Activated naive CD4-positive, alpha-beta T cell treated with anti-CD3 and anti-CD28 coated beads for 36 hours (primary cell): Measurements from ENCODE around the gene ABTB1. TPM values are rescaled to one million over a fixed set of nuclear protein-coding genes. Genes with fewer than 3 reads are reported as not detected.
"Not testable (repeated sequence)": the region's sequence is repeated elsewhere in the genome, so short reads cannot be mapped to it uniquely, and the experiment has no call there.

Experiments
- CTCF ChIA-PET: fragments of 350-600 bp; sonication (Branson Sonifier 250); formaldehyde crosslinking; loops from one replicate; lab custom pipeline; 2021; ENCODE audit warnings: antibody characterized with exemption; lab: Charles Lee
- DNase-seq: peaks from one replicate; pipeline ENCODE4 v3.0.0-alpha.2; 2020
- H3K27ac Mint-ChIP-seq: one replicate; pipeline ENCODE4 v1.8.0; 2021; ENCODE audit warnings: mild to moderate bottlenecking, mixed read lengths
- H3K27me3 Mint-ChIP-seq: one replicate; pipeline ENCODE4 v1.8.0; 2021; ENCODE audit warnings: low read depth, mixed read lengths
- H3K36me3 Mint-ChIP-seq: one replicate; pipeline ENCODE4 v1.8.0; 2021; ENCODE audit warnings: low read depth, mixed read lengths
- H3K4me1 Mint-ChIP-seq: one replicate; pipeline ENCODE4 v1.8.0; 2021; ENCODE audit warnings: low read depth, mixed read lengths
- H3K4me3 Mint-ChIP-seq: one replicate; pipeline ENCODE4 v1.8.0; 2021; ENCODE audit warnings: mild to moderate bottlenecking, moderate library complexity, mixed read lengths
- H3K9me3 Mint-ChIP-seq: one replicate; pipeline ENCODE4 v1.8.0; 2021; ENCODE audit warnings: mixed read lengths
- intact Hi-C: fragments of 100-400 bp; cut with micrococcal nuclease; formaldehyde crosslinking; loops from one replicate; pipeline ENCODE4 v1.15.1; 2023
- total RNA-seq, 2 experiments: library from RNA; stranded (reverse); gene quantifications; one replicate each; pipeline ENCODE4 v1.2.3, GENCODE V29; 2021

The ABTB1 gene
- total RNA-seq, 2 experiments from 2014 or later: 10.6 to 13.5 TPM

DNA sequence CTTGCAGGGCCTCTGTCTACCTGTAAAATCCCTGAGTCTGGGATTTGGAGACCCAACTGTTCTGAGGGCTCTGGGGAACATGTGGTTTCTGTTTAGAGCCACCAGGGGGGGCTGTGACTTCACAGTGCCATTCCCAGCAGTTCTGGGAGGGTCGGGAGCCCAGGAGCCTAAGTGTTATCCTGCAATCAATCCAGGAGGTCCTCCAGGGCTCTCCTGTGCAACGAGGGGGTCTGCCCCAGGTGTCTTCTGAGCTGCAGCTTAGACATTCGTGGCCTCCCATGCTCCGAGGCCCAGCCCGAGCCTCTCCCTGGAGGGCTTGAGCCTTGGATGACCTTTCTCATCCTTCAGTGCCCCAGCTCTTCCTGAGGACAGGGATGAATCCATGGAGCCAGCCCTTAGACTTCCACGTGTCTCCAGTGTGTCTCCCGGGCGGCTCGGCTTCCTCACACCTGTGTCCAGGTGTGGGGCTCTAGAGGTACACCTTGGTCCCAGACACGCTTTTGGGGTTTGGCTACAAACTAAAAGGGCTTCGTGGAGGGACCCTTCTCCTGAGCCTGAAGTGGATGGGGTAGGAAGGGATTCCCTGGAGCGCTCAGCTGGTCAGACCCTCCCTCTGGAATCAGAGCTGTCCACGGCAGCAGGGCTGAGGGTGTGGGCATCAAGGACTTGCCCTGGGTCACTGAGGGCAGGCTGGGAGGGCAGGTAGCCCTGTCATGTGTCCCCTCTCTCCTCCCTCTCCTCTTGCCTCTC lies 20.3 kb upstream of the ABTB1 start:
- H3K9me3 Mint-ChIP-seq: no peaks in the 10 kb centered on the region

DNA sequence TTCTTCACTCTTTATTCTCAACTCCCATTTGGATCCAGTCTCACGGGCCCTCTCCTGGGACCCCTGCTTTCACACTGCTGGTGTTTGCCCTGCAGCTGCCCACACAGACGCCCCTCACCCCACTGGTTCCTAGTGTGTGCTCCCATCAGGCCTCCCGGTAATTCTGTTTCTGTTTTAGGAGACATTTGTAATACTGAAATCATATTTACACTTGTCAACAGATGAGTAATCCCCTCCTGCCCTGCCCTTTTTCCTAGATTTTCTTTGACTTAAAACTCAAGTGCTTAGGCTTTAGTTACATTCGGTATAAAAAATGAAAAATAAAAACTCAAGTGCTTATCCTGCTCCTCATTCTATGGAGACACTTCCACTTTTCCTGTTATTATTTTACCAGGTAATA lies 18.4 kb upstream of the ABTB1 start:
- Mint-ChIP-seq H3K27me3 (no peaks in the 10 kb centered on the region), H3K36me3 (no peaks in the 10 kb centered on the region), H3K4me3 (no peak overlapping the region), H3K27ac (no peak overlapping the region), H3K9me3 (no peaks in the 10 kb centered on the region), H3K4me1 (no peaks in the 10 kb centered on the region)
- intact Hi-C loops: loop anchor here (5.0 kb wide), 1 partner anchor 173 kb away; no protein-coding TSS in a partner anchor
- DNase-seq: no peak
- CTCF ChIA-PET: no interaction called here

More for the DNA sequence above, 20.3 kb upstream of the ABTB1 start:
- Mint-ChIP-seq H3K27me3 (no peaks in the 10 kb centered on the region), H3K4me1 (no peaks in the 10 kb centered on the region), H3K36me3 (no peaks in the 10 kb centered on the region), H3K27ac (no peak overlapping the region), H3K4me3 (no peak overlapping the region)
- DNase-seq: no peak
- intact Hi-C loops: loop anchor here (1.0 to 5.0 kb wide), 3 partner anchors 42 to 319 kb away; no protein-coding TSS in a partner anchor
- CTCF ChIA-PET: interaction anchor here (0.6 to 1.9 kb wide), 5 partner anchors 9 to 77 kb away, joined by 3 to 6 read pairs (median 3); no protein-coding TSS in a partner anchor

DNA sequence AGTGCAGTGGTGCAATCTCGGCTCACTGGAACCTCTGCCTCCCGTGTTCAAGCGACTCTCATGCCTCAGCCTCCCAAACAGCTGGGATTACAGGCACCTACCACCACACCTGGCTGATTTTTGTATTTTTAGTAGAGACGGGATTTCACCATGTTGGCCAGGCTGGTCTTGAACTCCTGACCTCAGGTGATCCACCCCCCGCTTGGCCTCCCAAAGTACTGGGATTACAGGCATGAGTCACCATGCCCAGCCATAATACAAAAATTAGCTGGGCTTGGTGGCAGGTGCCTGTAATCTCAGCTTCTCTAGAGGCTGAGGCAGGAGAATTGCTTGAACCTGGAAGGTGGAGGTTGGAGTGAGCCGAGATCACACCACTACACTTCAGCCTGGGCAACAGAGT lies 17.8 kb upstream of the ABTB1 start:
- CTCF ChIA-PET: interaction anchor here (1.4 kb wide), 1 partner anchor 79 kb away, joined by 3 read pairs; no protein-coding TSS in a partner anchor
- not testable (repeated sequence) for H3K27me3 Mint-ChIP-seq, H3K36me3 Mint-ChIP-seq, H3K4me3 Mint-ChIP-seq, H3K4me1 Mint-ChIP-seq, H3K9me3 Mint-ChIP-seq, DNase-seq, H3K27ac Mint-ChIP-seq
- intact Hi-C loops: loop anchor here (5.0 kb wide), 1 partner anchor 172 kb away; no protein-coding TSS in a partner anchor

DNA sequence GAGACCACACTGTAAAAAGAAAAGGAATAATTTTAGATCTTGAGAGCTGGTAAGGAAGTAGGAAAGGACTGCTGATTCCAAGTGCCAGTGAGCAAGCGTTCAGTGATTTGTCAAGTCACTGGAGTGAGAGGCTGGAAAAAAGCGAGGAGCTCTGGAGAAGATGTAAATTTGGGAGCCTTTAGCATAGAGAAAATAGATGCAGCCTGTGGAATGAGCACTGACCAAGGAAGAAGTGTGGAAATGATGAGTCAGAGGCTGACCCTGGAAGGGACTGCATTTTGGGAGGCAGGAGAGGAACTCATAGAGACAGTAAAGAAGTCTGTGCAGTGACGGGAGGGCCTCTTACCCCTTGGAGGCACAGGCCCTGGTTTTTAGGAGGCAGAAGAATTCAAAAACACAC lies 17.1 kb upstream of the ABTB1 start:
- H3K27me3 Mint-ChIP-seq: no peaks in the 10 kb centered on the region
- intact Hi-C loops: no loop called here
- H3K36me3 Mint-ChIP-seq: no peaks in the 10 kb centered on the region
- H3K27ac Mint-ChIP-seq: no peak overlapping the region
- no peak for DNase-seq
- no peak overlapping the region for H3K4me3 Mint-ChIP-seq
- no peaks in the 10 kb centered on the region for H3K4me1 Mint-ChIP-seq
- no peaks in the 10 kb centered on the region for H3K9me3 Mint-ChIP-seq
- CTCF ChIA-PET: interaction anchor here (1.4 kb wide), 1 partner anchor 80 kb away, joined by 3 read pairs; no protein-coding TSS in a partner anchor

DNA sequence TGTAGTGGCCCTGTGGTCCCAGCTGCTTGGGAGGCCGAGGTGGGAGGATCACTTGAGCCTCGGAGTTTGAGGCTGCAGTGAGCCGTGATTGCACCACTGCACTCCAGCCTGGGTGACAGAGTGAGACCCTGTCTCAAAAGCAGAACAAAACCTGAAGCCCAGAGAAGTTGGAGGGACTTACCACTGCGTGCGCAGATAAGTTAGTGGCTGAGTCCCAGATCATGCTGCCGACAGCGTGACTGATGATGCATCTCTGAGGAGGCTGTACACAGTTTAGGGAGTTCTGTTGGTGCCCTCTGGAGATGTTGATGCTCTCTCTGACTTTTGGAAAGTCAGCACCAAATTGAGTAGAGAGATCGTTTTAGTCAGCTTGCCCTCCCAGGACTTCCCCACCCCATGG lies 15.8 kb upstream of the ABTB1 start:
- no peaks in the 10 kb centered on the region for H3K9me3 Mint-ChIP-seq
- intact Hi-C loops: no loop called here
- no peak for DNase-seq
- H3K36me3 Mint-ChIP-seq: no peaks in the 10 kb centered on the region
- CTCF ChIA-PET: interaction anchor here (0.6 to 0.7 kb wide), 2 partner anchors 10 to 33 kb away, joined by 3 to 4 read pairs; no protein-coding TSS in a partner anchor
- no peaks in the 10 kb centered on the region for H3K27me3 Mint-ChIP-seq
- H3K4me1 Mint-ChIP-seq: no peaks in the 10 kb centered on the region
- no peak overlapping the region for H3K27ac Mint-ChIP-seq
- H3K4me3 Mint-ChIP-seq: no peak overlapping the region

DNA sequence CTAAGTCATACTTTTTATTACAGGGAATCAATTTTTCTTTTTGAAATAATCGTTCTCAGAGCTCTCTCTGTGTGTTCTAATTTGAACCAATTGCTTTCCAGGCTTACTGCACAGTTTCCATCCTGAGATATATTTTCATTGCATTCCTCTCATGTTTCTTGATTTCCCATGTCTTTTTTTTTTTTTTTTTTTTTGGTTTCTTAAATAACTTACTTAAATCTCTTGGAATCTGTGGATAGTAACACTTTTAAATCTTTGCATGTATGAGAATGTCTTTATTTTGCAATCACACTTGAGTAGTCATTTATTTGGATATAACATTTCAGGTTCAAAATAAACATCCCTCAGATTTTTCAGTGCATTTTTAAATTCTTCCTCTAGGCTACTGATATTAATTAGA lies 14.5 kb upstream of the ABTB1 start:
- no peaks in the 10 kb centered on the region for H3K27me3 Mint-ChIP-seq
- H3K4me3 Mint-ChIP-seq: no peak overlapping the region
- DNase-seq: no peak
- H3K36me3 Mint-ChIP-seq: no peaks in the 10 kb centered on the region
- H3K27ac Mint-ChIP-seq: no peak overlapping the region
- CTCF ChIA-PET: no interaction called here
- intact Hi-C loops: no loop called here
- H3K4me1 Mint-ChIP-seq: no peaks in the 10 kb centered on the region
- no peaks in the 10 kb centered on the region for H3K9me3 Mint-ChIP-seq

DNA sequence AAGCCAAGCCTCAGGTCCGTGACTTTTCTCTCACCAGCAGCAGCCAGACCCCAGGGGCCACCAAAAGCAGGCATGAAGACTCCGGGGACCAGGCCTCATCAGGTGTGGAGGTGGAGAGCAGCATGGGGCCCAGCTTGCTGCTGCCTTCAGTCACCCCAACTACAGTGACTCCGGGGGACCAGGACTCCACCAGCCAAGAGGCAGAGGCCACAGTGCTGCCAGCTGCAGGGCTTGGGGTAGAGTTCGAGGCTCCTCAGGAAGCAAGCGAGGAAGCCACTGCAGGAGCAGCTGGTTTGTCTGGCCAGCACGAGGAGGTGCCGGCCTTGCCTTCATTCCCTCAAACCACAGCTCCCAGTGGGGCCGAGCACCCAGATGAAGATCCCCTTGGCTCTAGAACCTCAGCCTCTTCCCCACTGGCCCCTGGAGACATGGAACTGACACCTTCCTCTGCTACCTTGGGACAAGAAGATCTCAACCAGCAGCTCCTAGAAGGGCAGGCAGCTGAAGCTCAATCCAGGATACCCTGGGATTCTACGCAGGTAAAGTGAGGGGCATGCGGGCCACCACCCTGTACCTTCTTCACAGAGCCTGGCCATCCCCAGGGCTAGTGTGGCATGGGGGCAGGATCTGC lies 12.0 kb upstream of the ABTB1 start:
- H3K9me3 Mint-ChIP-seq: no peaks in the 10 kb centered on the region
- H3K4me1 Mint-ChIP-seq: no peaks in the 10 kb centered on the region
- no peak overlapping the region for H3K27ac Mint-ChIP-seq
- no peak overlapping the region for H3K4me3 Mint-ChIP-seq
- no peak for DNase-seq
- CTCF ChIA-PET: no interaction called here
- no peaks in the 10 kb centered on the region for H3K27me3 Mint-ChIP-seq
- intact Hi-C loops: no loop called here
- H3K36me3 Mint-ChIP-seq: no peaks in the 10 kb centered on the region

DNA sequence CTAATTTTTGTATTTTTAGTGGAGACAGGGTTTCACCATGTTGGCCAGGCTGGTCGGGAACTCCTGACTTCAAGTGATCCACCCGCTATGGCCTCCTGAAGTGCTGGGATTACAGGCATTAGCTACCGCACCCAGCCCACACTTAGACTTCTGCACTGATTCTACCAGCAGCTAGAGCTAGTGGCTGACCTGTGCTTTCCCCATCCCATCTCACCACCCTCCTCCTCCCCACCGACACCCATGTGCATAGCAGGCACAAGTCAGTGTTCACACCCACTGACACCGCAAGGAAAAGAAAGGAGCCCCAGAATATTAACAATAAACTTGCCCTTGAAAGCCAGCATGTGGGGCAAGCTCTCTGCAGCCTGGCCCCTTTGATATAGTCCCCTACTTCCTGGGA lies 11.2 kb upstream of the ABTB1 start:
- DNase-seq: no peak
- Mint-ChIP-seq H3K27me3 (no peaks in the 10 kb centered on the region), H3K4me3 (no peak overlapping the region), H3K27ac (no peak overlapping the region), H3K9me3 (no peaks in the 10 kb centered on the region), H3K4me1 (no peaks in the 10 kb centered on the region), H3K36me3 (no peaks in the 10 kb centered on the region)
- intact Hi-C loops: no loop called here
- CTCF ChIA-PET: interaction anchor here (0.7 kb wide), 1 partner anchor 9 kb away, joined by 3 read pairs; no protein-coding TSS in a partner anchor

DNA sequence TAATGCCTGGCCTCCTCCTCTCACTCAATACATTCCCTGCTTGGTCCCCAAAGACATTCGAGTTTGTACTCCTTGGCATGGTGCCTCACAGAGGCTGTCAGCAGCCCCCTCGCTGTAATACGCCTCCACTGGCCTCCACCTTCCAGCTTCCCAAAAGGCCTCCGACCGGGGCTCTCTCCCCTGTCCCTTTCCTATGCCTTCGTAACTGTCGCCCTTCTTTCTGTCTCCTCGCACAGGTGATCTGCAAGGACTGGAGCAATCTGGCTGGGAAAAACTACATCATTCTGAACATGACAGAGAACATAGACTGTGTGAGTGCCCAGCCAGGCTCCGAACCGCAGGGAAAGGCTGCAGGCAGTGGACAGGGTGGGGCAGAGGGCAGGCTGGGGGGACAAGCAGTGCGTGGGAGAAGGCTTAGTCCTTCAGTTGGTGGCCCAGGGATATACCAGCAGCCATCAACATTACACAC lies 10.7 kb upstream of the ABTB1 start:
- intact Hi-C loops: no loop called here
- H3K36me3 Mint-ChIP-seq: no peaks in the 10 kb centered on the region
- DNase-seq: no peak
- no peaks in the 10 kb centered on the region for H3K9me3 Mint-ChIP-seq
- CTCF ChIA-PET: interaction anchor here (0.7 kb wide), 1 partner anchor 10 kb away, joined by 3 read pairs; no protein-coding TSS in a partner anchor
- no peak overlapping the region for H3K4me3 Mint-ChIP-seq
- no peaks in the 10 kb centered on the region for H3K27me3 Mint-ChIP-seq
- no peaks in the 10 kb centered on the region for H3K4me1 Mint-ChIP-seq
- no peak overlapping the region for H3K27ac Mint-ChIP-seq

DNA sequence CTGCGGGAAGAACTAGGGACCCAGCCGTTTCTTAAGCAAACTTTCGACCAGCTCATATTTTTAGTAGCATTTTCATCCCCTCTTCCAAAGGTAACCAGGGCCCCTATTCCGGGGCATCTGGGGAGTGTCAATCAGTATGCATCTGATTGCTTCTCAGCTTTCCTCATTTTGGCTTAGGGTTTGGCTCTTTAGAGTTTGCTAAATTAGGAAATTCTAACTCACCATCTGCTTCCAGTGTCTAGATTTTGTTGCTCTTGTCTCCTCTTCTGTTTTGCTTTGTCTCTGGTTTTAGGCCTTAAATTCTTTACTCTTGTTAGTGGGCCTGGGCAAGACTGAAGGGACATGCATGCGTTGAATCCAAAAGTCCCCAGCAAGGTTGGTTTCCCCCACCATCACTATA lies 9.6 kb upstream of the ABTB1 start:
- no peak for DNase-seq
- no peaks in the 10 kb centered on the region for H3K36me3 Mint-ChIP-seq
- CTCF ChIA-PET: interaction anchor here (0.6 kb wide), 1 partner anchor 1067 kb away, joined by 3 read pairs; no protein-coding TSS in a partner anchor
- no peak overlapping the region for H3K27ac Mint-ChIP-seq
- intact Hi-C loops: no loop called here
- no peaks in the 10 kb centered on the region for H3K27me3 Mint-ChIP-seq
- no peaks in the 10 kb centered on the region for H3K9me3 Mint-ChIP-seq
- H3K4me3 Mint-ChIP-seq: no peak overlapping the region
- no peaks in the 10 kb centered on the region for H3K4me1 Mint-ChIP-seq

DNA sequence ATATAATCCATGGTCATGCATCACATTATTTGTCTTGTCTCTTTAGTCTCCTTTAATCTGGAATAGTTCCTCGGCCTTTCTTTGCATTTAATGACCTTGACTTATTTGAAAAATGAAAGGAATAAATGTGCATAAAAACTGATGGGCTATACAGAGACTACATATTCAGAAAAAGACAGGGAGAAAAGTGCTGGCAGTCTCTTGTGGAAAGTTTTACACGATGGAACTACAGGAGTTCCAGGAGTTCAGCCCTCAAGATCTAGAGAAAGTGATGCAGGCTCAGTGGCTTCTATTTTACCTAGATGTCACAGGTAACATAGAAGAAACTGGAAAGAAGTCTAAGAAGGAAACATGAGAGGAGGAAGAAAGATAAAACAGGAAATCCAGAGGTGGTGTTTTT lies 7.6 kb upstream of the ABTB1 start:
- H3K36me3 Mint-ChIP-seq: no peaks in the 10 kb centered on the region
- intact Hi-C loops: no loop called here
- no peaks in the 10 kb centered on the region for H3K9me3 Mint-ChIP-seq
- H3K27ac Mint-ChIP-seq: no peak overlapping the region
- H3K27me3 Mint-ChIP-seq: no peaks in the 10 kb centered on the region
- H3K4me1 Mint-ChIP-seq: no peaks in the 10 kb centered on the region
- no peak overlapping the region for H3K4me3 Mint-ChIP-seq
- CTCF ChIA-PET: no interaction called here
- no peak for DNase-seq

DNA sequence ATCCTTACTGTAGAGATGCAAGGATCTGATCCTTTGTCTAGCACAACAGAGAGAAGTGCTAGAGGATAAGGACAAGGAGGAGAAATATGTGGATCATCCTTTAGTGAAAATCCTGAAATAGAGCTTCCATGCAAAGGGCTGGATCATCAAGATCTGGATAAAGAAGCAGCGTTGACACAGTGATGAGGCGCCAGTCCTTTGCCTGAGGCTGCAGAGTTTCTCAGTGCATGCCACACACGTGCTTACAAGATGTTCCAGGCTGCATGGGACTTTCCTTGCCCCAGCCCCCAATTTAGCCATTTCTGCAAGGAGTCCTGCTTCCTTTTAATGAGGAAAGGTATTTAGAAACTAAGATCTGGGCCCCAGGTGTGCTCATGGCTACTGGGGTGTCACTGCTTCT lies 7.2 kb upstream of the ABTB1 start:
- Mint-ChIP-seq H3K4me3 (no peak overlapping the region), H3K9me3 (no peaks in the 10 kb centered on the region), H3K27ac (no peak overlapping the region), H3K27me3 (no peaks in the 10 kb centered on the region), H3K4me1 (no peaks in the 10 kb centered on the region), H3K36me3 (no peaks in the 10 kb centered on the region)
- no peak for DNase-seq
- intact Hi-C loops: no loop called here
- CTCF ChIA-PET: no interaction called here
